Measurements from ENCODE around the gene ASB8. TPM values are rescaled to one million over a fixed set of nuclear protein-coding genes. Genes with fewer than 3 reads are reported as not detected.

Gene ASB8
- total RNA-seq, 4 donors from 2014 or later = 13.7 to 32.0 (median 22.3) TPM

DNA sequence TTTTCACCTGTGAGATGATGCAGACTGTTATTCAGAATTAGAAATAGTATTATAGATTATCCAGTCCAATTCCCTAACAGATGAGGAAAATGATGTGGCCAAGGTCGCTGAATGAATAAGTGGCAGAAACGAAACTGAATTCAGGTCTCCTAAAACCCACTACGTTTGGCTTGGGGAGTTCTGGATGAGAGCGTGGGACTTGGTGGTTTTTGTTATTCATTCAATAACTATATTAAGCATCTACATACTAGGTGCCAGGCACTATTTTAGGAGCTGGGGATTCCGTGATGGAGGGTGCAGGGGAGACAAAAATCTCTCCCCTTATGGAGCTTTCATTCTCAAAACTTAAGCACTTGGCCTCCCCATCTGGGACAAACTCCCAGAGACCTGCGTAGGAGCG lies 25.3 kb upstream of the ASB8 start:
- ATAC-seq (ENCODE audit: low FRiP score) (no peak), DNase-seq (ENCODE audit: low spot score) (no peak)
- TF ChIP-seq, protein P1, sequence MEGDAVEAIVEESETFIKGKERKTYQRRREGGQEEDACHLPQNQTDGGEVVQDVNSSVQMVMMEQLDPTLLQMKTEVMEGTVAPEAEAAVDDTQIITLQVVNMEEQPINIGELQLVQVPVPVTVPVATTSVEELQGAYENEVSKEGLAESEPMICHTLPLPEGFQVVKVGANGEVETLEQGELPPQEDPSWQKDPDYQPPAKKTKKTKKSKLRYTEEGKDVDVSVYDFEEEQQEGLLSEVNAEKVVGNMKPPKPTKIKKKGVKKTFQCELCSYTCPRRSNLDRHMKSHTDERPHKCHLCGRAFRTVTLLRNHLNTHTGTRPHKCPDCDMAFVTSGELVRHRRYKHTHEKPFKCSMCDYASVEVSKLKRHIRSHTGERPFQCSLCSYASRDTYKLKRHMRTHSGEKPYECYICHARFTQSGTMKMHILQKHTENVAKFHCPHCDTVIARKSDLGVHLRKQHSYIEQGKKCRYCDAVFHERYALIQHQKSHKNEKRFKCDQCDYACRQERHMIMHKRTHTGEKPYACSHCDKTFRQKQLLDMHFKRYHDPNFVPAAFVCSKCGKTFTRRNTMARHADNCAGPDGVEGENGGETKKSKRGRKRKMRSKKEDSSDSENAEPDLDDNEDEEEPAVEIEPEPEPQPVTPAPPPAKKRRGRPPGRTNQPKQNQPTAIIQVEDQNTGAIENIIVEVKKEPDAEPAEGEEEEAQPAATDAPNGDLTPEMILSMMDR (IDR thresholded peaks at IDR 0.05) = no peak

DNA sequence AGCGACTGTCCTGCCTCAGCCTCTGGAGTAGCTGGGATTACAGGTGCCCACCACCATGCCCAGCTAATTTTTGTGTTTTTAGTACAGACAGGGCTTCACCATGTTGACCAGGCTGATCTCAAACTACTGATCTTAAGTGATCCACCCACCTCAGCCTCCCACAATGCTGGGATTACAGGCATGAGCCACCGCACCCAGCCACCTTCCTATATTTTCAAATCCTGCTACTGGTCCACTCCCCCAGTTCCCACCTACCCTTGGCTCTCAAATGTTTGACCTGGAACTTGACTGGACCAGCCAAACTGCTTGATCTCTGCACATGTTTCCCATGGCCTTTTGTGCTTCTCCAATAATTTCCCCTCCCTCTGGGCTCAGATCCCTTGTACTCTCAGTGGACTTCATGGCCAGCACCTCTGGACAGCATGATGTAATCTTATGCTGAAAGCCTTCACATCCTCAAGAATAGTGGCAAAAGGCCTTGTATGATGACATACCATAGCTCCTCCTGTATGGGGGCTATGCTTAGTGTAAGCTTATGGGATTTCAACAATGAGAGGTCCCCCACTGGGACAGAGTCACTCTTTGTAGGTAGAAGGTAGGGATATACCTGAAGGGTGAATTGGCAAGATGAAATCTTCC lies 23.7 kb upstream of the ASB8 start:
- no peak for DNase-seq (ENCODE audit: low spot score)
- TF ChIP-seq, protein P1 (IDR thresholded peaks at IDR 0.05) = no peak

DNA sequence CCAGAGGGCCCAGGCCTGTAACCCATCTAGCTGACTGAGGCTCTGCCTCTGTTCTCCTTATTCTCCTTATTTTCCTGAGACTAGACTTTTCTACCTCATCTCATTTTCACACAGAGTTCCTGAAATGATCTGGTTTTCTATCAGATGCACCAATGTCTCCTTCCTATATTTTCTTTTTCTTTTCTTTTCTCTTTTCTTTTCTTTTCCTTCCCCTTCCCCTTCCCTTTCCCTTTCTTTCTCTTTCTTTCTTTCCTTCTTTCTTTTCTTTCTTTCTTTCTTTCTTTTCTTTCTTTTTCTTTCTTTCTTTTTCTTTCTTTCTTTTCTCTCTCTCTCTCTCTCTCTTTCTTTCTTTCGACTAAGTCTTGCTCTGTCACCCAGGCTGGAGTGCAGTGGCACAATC lies 23.1 kb upstream of the ASB8 start:
- TF ChIP-seq, protein P1 (IDR thresholded peaks at IDR 0.05) = no peak
- ATAC-seq (ENCODE audit: low FRiP score) (no peak), DNase-seq (ENCODE audit: low spot score) (no peak)

More for the DNA sequence above, 23.7 kb upstream of the ASB8 start:
- ATAC-seq (ENCODE audit: low FRiP score) = no peak

DNA sequence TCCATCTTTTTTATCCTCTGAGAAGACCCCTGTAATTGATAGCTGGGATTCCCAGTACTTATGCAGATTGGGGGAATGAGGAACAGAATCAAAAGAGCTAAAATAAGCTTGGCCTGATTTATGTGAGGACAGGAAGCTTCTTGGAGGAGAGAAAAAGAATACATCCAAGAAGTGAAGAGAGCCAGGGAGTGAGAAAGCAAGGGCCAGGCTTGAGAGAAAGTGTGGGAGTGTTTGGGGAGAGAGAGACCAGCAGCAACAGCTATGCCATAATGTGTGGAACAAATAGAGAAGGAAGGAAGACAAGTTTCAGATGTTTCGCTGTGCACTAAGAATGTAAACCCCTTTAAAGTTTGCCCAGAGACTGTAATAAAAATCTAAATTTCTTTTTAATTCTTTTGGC lies 22.2 kb upstream of the ASB8 start:
- DNase-seq (ENCODE audit: low spot score) (no peak), ATAC-seq (ENCODE audit: low FRiP score) (no peak)
- TF ChIP-seq, protein P1 (IDR thresholded peaks at IDR 0.05) = no peak

DNA sequence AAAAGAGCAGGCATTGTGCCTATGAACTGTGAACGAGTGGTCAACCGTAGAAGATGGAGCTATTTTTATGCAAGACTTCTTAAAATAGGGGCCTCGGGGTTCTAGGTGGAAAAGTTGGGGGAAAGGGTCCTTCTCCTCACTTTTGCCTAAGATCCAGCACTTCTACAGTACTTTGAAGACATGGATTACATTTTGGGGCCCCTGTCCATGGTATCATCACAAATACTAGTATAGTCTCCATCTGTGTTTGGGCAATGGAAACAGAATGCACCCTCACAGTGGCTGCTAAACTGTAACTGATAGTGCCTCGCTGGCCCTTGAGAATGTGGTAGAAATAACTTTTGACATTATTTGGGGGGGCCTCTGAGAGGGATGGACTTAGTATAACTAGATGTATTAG lies 20.7 kb upstream of the ASB8 start:
- TF ChIP-seq, protein P1 (IDR thresholded peaks at IDR 0.05) = no peak
- no peak for ATAC-seq (ENCODE audit: low FRiP score)

DNA sequence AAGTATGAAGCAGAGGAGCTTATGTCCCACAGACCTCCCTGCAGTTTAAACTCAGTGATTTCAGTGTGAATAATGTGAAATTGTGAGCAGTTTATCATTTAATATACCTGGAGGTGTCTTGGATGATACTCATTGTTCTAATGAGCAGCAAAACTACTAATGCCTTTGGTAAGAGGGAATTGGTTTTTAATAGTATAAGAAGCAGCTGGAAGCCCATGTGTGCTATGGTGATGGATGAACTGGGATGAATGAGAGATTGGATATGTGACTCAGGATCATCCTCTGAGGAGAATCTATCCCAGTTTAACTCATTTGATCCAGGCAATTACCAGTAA lies 19.1 kb upstream of the ASB8 start:
- TF ChIP-seq, protein P1 (IDR thresholded peaks at IDR 0.05) = no peak
- ATAC-seq (ENCODE audit: low FRiP score) (no peak), DNase-seq (ENCODE audit: low spot score) (no peak)

More for the DNA sequence above, 20.7 kb upstream of the ASB8 start:
- DNase-seq (ENCODE audit: low spot score) = no peak

DNA sequence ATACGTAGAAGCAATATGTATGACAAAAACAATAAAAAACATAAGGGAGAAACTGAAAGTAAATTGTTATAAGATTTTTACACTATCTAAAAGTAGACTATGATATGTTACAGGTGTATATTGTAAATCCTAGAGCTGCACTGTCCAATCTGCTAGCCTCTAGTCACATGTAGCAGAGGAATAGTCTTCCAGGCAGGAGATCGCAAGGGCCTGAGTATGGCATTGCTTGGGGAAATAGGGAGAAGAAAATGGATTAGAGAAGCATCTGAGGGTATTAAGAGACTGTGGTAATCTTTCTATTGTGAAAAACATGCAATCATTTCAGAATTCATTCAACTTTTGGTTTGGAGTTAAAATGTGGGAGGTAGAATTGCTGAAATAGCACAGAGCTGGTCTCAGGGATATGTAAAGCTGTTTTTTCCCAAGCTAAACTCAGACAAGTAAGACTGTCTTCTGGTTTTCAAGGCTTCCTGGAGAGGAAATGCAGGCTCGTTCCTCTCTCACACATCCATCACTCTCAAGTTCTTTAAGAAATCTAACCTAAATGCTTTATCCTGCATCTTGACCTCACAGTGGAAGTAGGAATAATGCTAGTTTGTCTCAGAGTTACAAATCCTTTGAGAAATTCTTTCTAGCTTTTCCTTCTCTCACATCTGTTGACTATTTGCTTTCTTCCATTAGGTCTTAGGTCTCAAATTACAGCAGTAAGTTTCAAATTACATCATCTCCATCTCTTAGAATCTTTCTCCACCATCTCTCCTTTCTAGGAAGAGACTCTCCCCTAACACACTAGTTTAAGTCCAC lies 18.5 kb upstream of the ASB8 start:
- no peak for ATAC-seq (ENCODE audit: low FRiP score)
- DNase-seq (ENCODE audit: low spot score) = no peak
- TF ChIP-seq, protein P1 (IDR thresholded peaks at IDR 0.05) = no peak
